ENCODE results near the gene ASMT. TPM values are rescaled to one million over a fixed set of nuclear protein-coding genes. Genes with fewer than 3 reads are reported as not detected.

Gene ASMT, protein sequence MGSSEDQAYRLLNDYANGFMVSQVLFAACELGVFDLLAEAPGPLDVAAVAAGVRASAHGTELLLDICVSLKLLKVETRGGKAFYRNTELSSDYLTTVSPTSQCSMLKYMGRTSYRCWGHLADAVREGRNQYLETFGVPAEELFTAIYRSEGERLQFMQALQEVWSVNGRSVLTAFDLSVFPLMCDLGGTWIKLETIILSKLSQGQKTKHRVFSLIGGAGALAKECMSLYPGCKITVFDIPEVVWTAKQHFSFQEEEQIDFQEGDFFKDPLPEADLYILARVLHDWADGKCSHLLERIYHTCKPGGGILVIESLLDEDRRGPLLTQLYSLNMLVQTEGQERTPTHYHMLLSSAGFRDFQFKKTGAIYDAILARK
- 0.25 TPM in 1 of 2 replicates, not detected in the other for total RNA-seq

GRCh38 chrX:1614927-1615326 lies at the start of gene ASMT:
TSS of gene ASMT (plus strand) at chrX:1615059. CDS start at chrX:1615200, 141 bp downstream.

DNA sequence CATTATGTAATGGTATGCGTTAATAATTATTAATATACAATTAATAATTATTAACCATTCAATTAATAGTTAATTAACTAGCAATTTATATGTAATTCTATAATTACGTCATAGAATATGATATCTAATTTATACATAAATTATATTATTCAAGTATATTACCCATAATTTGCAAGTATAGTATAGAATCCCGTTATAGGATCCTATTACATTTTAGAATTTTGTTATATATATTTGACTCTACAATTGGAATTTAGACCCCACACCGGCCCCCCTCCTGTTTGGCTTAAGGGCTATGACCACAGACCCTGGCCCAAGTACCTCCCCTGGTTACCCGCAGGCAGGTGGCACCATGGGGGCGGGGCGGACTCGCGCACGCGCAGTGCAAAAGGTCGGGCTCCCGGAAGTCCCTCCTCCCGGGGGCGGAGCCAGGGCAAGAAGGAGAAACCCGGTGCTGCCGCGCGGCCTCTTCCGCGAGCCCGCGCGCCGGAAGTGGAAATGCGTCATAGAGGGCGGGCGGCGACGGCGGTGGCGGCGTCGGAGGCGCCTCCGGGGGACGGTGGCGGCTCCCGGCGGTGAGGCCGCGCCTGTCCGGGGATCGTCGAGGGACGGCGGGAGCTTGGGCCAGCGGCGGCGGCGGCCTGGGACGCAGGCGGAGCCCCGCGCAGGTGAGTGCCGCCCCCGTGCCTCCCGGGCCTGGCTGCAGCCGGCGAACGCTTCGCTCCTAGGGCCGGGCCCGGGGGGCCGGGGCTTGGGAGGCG lies 23.6 kb upstream of the ASMT start, which contains the start of gene AKAP17A:
AKAP17A (plus strand) TSS at position 503 of the 761 bp plus-strand sequence. CDS start 1,859 bp downstream, outside the sequence.

Other genes with a start within 250 kb of the ASMT start
- gene SLC25A6, start 222.9 kb upstream of the ASMT start, total RNA-seq, result 345 and 472 TPM in 2 replicates
- 20.0 and 35.1 TPM in 2 replicates for gene ASMTL, start 162.2 kb upstream of the ASMT start, total RNA-seq
- gene P2RY8, start 77.9 kb upstream of the ASMT start, total RNA-seq, result not detected in 2 replicates
- gene AKAP17A, start 23.5 kb upstream of the ASMT start, total RNA-seq, result 22.0 and 27.5 TPM in 2 replicates